ENCODE results near the gene IFT80. TPM values are rescaled to one million over a fixed set of nuclear protein-coding genes. Genes with fewer than 3 reads are reported as not detected.

IFT80 gene
- total RNA-seq, 1 experiment from 2014 or later = 26.3 TPM

DNA sequence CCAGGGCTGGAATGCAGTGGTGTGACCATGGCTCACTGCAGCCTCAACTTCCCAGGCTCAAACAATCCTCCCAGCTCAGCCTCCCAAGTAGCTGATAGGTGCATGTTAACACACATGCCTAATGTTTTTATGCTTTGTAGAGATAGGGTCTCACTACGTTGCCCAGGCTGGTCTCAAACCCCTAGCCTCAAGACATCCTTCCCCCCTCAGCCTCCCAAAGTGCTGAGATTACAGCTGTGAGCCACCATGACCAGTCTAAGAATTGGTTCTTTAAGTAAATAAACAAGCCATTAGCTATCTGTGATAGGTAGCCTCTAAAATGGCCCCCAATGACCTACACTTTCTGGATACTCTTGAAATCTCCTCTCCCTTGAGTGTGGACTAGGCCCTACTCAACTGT lies 46.8 kb upstream of the IFT80 start:
- Histone ChIP-seq H3K36me3 (ENCODE audit: control insufficient read depth in 1 of 2, insufficient read depth in 2 of 2, low read length in 2 of 2) (peaks cover 2 to 29% of the 10 kb centered on the region in 2 experiments; a peak in 2 of 4 replicates), H3K4me2 (ENCODE audit: low read length) (no peak overlapping the region), H3K9me3 (ENCODE audit: control insufficient read depth in 1 of 2, insufficient read depth in 1 of 2, low read depth in 1 of 2, low read length in 2 of 2) (no peaks in the 10 kb centered on the region), H3K9ac (ENCODE audit: low read length) (no peak overlapping the region), H4K20me1 (ENCODE audit: insufficient read depth) (peaks cover 5% of the 10 kb centered on the region; the same call in 1 of the 2 replicates), H3K4me1 (ENCODE audit: control insufficient read depth in 1 of 2, insufficient read depth in 2 of 2, low read length in 2 of 2) (peaks cover 8 to 34% of the 10 kb centered on the region in 2 experiments), H3K27me3 (ENCODE audit: insufficient read depth, low read length) (no peaks in the 10 kb centered on the region), H3K4me3 (replicated peaks in 1 of 2; ENCODE audit: low read depth in 1 of 2, low read length in 2 of 2) (no peak overlapping the region), H2AFZ (ENCODE audit: low read depth, low read length, poor library complexity, severe bottlenecking) (no peak overlapping the region), H3K9me2 (ENCODE audit: insufficient read depth) (no peaks in the 10 kb centered on the region), H3K79me2 (ENCODE audit: insufficient read depth, low read length) (peaks cover 87% of the 10 kb centered on the region), H3K27ac (ENCODE audit: low read depth, low read length) (no peak overlapping the region)
- no TSS peak for BruUV-seq (replicated peaks)
- ChIA-PET POLR2A (interaction anchor here (1.1 kb wide), 1 partner anchor 235 kb away, joined by 5 read pairs; no protein-coding TSS in a partner anchor), RAD21 (ENCODE audit: low non-redundant PET in 1 of 2, low total read pairs in 2 of 2, uncharacterized antibody in 2 of 2, unreplicated experiment in 2 of 2) (no interaction called here), CTCF (interaction anchor here (1.2 kb wide), 1 partner anchor 283 kb away, joined by 3 read pairs; no protein-coding TSS in a partner anchor)
- DNase-seq (ENCODE audit: low read depth, low spot score) (no peak), ATAC-seq (no peak)
- intact Hi-C loops (cut with micrococcal nuclease) = no loop called here
- TF ChIP-seq CBX3 (IDR thresholded peaks at IDR 0.05; ENCODE audit: low read depth) (no peak), CEBPB (IDR thresholded peaks at IDR 0.05; ENCODE audit: low read depth) (no peak)
- TF ChIP-seq, protein P1, sequence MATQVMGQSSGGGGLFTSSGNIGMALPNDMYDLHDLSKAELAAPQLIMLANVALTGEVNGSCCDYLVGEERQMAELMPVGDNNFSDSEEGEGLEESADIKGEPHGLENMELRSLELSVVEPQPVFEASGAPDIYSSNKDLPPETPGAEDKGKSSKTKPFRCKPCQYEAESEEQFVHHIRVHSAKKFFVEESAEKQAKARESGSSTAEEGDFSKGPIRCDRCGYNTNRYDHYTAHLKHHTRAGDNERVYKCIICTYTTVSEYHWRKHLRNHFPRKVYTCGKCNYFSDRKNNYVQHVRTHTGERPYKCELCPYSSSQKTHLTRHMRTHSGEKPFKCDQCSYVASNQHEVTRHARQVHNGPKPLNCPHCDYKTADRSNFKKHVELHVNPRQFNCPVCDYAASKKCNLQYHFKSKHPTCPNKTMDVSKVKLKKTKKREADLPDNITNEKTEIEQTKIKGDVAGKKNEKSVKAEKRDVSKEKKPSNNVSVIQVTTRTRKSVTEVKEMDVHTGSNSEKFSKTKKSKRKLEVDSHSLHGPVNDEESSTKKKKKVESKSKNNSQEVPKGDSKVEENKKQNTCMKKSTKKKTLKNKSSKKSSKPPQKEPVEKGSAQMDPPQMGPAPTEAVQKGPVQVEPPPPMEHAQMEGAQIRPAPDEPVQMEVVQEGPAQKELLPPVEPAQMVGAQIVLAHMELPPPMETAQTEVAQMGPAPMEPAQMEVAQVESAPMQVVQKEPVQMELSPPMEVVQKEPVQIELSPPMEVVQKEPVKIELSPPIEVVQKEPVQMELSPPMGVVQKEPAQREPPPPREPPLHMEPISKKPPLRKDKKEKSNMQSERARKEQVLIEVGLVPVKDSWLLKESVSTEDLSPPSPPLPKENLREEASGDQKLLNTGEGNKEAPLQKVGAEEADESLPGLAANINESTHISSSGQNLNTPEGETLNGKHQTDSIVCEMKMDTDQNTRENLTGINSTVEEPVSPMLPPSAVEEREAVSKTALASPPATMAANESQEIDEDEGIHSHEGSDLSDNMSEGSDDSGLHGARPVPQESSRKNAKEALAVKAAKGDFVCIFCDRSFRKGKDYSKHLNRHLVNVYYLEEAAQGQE (IDR thresholded peaks at IDR 0.05; ENCODE audit: low read depth) = no peak

DNA sequence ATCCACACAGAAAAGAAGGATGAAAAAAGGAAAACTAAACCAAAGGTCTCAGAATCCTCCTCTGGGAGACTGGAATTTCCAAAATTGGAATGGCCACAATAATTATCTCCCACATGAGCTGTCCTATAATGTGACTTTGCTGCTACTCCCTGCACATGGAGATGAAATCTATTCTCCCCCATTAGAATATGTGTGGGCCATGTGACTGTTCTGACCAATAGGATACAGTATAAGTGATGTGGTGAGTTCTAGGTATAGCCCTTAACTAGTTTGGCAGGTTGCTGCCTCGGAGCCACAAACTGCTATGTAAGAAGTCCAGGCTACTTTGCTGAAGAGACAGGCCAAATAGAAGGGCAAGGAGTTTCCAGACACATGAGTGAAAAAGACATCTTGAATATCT lies 45.4 kb upstream of the IFT80 start:
- ChIA-PET POLR2A (interaction anchor here (1.1 kb wide), 1 partner anchor 234 kb away, joined by 5 read pairs; no protein-coding TSS in a partner anchor), RAD21 (ENCODE audit: low non-redundant PET in 1 of 2, low total read pairs in 2 of 2, uncharacterized antibody in 2 of 2, unreplicated experiment in 2 of 2) (no interaction called here), CTCF (no interaction called here)
- no TSS peak for BruUV-seq (replicated peaks)
- Histone ChIP-seq H4K20me1 (ENCODE audit: insufficient read depth) (peaks cover 5% of the 10 kb centered on the region; the same call in 1 of the 2 replicates), H3K9me3 (ENCODE audit: control insufficient read depth in 1 of 2, insufficient read depth in 1 of 2, low read depth in 1 of 2, low read length in 2 of 2) (no peaks in the 10 kb centered on the region), H3K4me2 (ENCODE audit: low read length) (no peak overlapping the region), H3K27ac (ENCODE audit: low read depth, low read length) (no peak overlapping the region), H3K4me1 (ENCODE audit: control insufficient read depth in 1 of 2, insufficient read depth in 2 of 2, low read length in 2 of 2) (peaks cover 5 to 22% of the 10 kb centered on the region in 2 experiments; a peak in 3 of 4 replicates), H2AFZ (ENCODE audit: low read depth, low read length, poor library complexity, severe bottlenecking) (no peak overlapping the region), H3K27me3 (ENCODE audit: insufficient read depth, low read length) (no peaks in the 10 kb centered on the region), H3K9me2 (ENCODE audit: insufficient read depth) (no peaks in the 10 kb centered on the region), H3K36me3 (ENCODE audit: control insufficient read depth in 1 of 2, insufficient read depth in 2 of 2, low read length in 2 of 2) (peaks cover 2 to 29% of the 10 kb centered on the region in 2 experiments; a peak in 2 of 4 replicates), H3K4me3 (replicated peaks in 1 of 2; ENCODE audit: low read depth in 1 of 2, low read length in 2 of 2) (no peak overlapping the region), H3K79me2 (ENCODE audit: insufficient read depth, low read length) (peaks cover 100% of the 10 kb centered on the region), H3K9ac (ENCODE audit: low read length) (no peak overlapping the region)
- intact Hi-C loops (cut with micrococcal nuclease) = no loop called here
- ATAC-seq (0 out of 2 replicates have a peak, but pooled peaks have one; percentile 16), DNase-seq (ENCODE audit: low read depth, low spot score) (no peak)
- TF ChIP-seq ZNF274 (IDR thresholded peaks at IDR 0.05; ENCODE audit: low read depth, low read length) = no peak
- TF ChIP-seq, protein P2, sequence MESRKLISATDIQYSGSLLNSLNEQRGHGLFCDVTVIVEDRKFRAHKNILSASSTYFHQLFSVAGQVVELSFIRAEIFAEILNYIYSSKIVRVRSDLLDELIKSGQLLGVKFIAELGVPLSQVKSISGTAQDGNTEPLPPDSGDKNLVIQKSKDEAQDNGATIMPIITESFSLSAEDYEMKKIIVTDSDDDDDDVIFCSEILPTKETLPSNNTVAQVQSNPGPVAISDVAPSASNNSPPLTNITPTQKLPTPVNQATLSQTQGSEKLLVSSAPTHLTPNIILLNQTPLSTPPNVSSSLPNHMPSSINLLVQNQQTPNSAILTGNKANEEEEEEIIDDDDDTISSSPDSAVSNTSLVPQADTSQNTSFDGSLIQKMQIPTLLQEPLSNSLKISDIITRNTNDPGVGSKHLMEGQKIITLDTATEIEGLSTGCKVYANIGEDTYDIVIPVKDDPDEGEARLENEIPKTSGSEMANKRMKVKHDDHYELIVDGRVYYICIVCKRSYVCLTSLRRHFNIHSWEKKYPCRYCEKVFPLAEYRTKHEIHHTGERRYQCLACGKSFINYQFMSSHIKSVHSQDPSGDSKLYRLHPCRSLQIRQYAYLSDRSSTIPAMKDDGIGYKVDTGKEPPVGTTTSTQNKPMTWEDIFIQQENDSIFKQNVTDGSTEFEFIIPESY (IDR thresholded peaks at IDR 0.05; ENCODE audit: extremely low read depth, insufficient replicate concordance, low read length) = no peak
- no peak for TF ChIP-seq EZH2phosphoT487 (IDR thresholded peaks at IDR 0.05; ENCODE audit: borderline replicate concordance)
- TF ChIP-seq SRF (IDR thresholded peaks at IDR 0.05; ENCODE audit: low read depth) = no peak
- no peak for TF ChIP-seq FOSL1 (IDR thresholded peaks at IDR 0.05; ENCODE audit: low read depth)
- TF ChIP-seq, protein P3, sequence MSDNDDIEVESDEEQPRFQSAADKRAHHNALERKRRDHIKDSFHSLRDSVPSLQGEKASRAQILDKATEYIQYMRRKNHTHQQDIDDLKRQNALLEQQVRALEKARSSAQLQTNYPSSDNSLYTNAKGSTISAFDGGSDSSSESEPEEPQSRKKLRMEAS (IDR thresholded peaks at IDR 0.05) = no peak
- TF ChIP-seq EGR1 (IDR thresholded peaks at IDR 0.05; ENCODE audit: low read depth) = no peak
- TF ChIP-seq EZH2 (IDR thresholded peaks at IDR 0.05) = no peak
- TF ChIP-seq ZFX (IDR thresholded peaks at IDR 0.05) = no peak
- TF ChIP-seq POLR2AphosphoS5 (IDR thresholded peaks at IDR 0.05; ENCODE audit: low read depth, low read length) = no peak
- TF ChIP-seq YY1 (IDR thresholded peaks at IDR 0.05; ENCODE audit: extremely low read depth, insufficient replicate concordance, low read depth, low read length) = no peak
- TF ChIP-seq RAD21 (IDR thresholded peaks at IDR 0.05; ENCODE audit: low read depth) = no peak
- TF ChIP-seq ELF1 (IDR thresholded peaks at IDR 0.05; ENCODE audit: borderline replicate concordance, low read depth) = no peak

Data from HCT116 (cell line).